SK-N-SH (cell line): ENCODE results near the gene RASA1.

ENCODE experiments used
- EP300 ChIP-seq, 2 experiments: IDR thresholded peaks; 2 replicates each; pipeline versions ENCODE4 v1.4.0 to v1.6.1; 2012; ENCODE audit warnings: borderline replicate concordance in 1 of 2, low read depth in 1 of 2, low read length in 1 of 2
- EZH2phosphoT487 ChIP-seq: fragments of 200-600 bp; sonication (generic); IDR thresholded peaks from 2 replicates; pipeline ENCODE4 v1.6.1; 2017; ENCODE audit warnings: low read depth, mixed run types, mild to moderate bottlenecking, antibody characterized with exemption, moderate library complexity, borderline replicate concordance
- JUND ChIP-seq: IDR thresholded peaks from 2 replicates; pipeline ENCODE4 v1.4.0; 2012
- MXI1 ChIP-seq: IDR thresholded peaks from 2 replicates; pipeline ENCODE4 v1.6.1; 2012; ENCODE audit warnings: mild to moderate bottlenecking, low read depth, low read length, improper control_type of control experiment
- NRF1 ChIP-seq: IDR thresholded peaks from 2 replicates; pipeline ENCODE4 v1.6.1; 2012; ENCODE audit warnings: low read depth, mild to moderate bottlenecking, low read length
- POLR2AphosphoS5 ChIP-seq: IDR thresholded peaks from 2 replicates; pipeline ENCODE4 v1.6.1; 2012; ENCODE audit warnings: low read depth, low read length
- RAD21 ChIP-seq: IDR thresholded peaks from 2 replicates; pipeline ENCODE4 v1.6.1; 2012; ENCODE audit warnings: mild to moderate bottlenecking, low read length
- SIN3A ChIP-seq: IDR thresholded peaks from 2 replicates; pipeline ENCODE4 v1.6.1; 2012; ENCODE audit warnings: low read depth, mild to moderate bottlenecking, low read length, moderate library complexity, borderline replicate concordance
- SMC3 ChIP-seq: IDR thresholded peaks from 2 replicates; pipeline ENCODE4 v1.6.1; 2012; ENCODE audit warnings: low read depth, low read length, improper control_type of control experiment
- TAF1 ChIP-seq: IDR thresholded peaks from 2 replicates; pipeline ENCODE4 v1.6.1; 2012; ENCODE audit warnings: low read depth, mild to moderate bottlenecking, low read length, moderate library complexity, borderline replicate concordance
- TF ChIP-seq, protein P1 (sequence below): fragments of 200-600 bp; sonication (generic); IDR thresholded peaks from 2 replicates; pipeline ENCODE4 v1.6.1; 2017; ENCODE audit warnings: antibody characterized with exemption, mild to moderate bottlenecking, moderate library complexity
- TF ChIP-seq, protein P2 (sequence below): IDR thresholded peaks from 2 replicates; pipeline ENCODE4 v1.4.0; 2012; ENCODE audit warnings: low read depth

DNA sequence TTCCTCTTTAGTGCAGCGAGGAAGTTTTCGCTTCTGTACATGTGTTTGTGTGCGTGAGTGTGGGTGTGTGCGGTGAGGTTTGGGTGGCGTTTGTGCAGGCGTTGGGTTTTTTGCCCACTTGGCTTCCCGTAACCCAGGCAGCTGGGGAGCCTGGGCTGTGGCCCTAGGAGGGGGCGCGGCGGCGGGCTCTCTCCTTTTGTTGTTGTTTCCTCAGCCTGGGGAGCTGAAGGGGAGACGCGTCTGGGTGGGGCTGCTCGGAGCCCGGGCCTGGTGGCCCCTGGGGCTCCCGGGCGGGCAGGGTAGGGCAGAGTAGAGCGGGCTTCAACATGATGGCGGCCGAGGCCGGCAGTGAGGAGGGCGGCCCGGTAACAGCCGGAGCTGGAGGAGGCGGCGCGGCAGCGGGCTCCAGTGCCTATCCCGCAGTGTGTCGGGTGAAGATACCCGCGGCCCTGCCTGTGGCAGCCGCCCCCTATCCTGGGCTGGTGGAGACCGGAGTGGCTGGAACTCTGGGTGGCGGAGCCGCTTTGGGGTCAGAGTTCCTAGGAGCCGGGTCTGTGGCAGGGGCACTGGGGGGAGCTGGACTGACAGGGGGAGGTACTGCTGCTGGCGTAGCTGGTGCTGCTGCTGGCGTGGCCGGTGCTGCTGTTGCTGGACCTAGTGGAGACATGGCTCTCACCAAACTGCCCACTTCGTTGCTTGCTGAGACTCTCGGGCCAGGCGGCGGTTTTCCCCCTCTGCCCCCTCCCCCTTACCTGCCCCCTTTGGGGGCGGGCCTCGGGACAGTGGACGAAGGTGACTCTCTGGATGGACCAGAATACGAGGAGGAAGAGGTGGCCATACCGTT, 665 bp downstream of the RASA1 start:
- no peak for TF ChIP-seq SMC3
- TF ChIP-seq, protein P1, sequence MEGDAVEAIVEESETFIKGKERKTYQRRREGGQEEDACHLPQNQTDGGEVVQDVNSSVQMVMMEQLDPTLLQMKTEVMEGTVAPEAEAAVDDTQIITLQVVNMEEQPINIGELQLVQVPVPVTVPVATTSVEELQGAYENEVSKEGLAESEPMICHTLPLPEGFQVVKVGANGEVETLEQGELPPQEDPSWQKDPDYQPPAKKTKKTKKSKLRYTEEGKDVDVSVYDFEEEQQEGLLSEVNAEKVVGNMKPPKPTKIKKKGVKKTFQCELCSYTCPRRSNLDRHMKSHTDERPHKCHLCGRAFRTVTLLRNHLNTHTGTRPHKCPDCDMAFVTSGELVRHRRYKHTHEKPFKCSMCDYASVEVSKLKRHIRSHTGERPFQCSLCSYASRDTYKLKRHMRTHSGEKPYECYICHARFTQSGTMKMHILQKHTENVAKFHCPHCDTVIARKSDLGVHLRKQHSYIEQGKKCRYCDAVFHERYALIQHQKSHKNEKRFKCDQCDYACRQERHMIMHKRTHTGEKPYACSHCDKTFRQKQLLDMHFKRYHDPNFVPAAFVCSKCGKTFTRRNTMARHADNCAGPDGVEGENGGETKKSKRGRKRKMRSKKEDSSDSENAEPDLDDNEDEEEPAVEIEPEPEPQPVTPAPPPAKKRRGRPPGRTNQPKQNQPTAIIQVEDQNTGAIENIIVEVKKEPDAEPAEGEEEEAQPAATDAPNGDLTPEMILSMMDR, result no peak
- TF ChIP-seq POLR2AphosphoS5, result peak; percentile 50; the same call in 1 of the 2 replicates
- no peak for TF ChIP-seq EZH2phosphoT487
- TF ChIP-seq EP300 (IDR thresholded peaks at IDR 0.05; ENCODE audit: borderline replicate concordance in 1 of 2, low read depth in 1 of 2, low read length in 1 of 2), result no peak
- TF ChIP-seq JUND, result no peak
- TF ChIP-seq RAD21, result 0 out of 2 replicates have a peak, but pooled peaks have one; percentile 1
- TF ChIP-seq TAF1, result peak; percentile 50
- TF ChIP-seq, protein P2, sequence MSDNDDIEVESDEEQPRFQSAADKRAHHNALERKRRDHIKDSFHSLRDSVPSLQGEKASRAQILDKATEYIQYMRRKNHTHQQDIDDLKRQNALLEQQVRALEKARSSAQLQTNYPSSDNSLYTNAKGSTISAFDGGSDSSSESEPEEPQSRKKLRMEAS, result peak; percentile 21; the same call in 1 of the 2 replicates
- peak; percentile 21; the same call in 1 of the 2 replicates for TF ChIP-seq MXI1
- 0 out of 2 replicates have a peak, but pooled peaks have one; percentile 15 for TF ChIP-seq SIN3A
- no peak for TF ChIP-seq NRF1
